HG03432 (cell line): ENCODE results near the gene FBXW4.
A peak's percentile ranks its signal among the peaks of the same experiment; 100 is the strongest.

ENCODE experiments used
- ATAC-seq: cut with Tn5 transposase; IDR thresholded peaks from one replicate; pipeline ENCODE4 v1.9.1; 2021; ENCODE audit warnings: mild to moderate bottlenecking, moderate library complexity; ENCODE audit not compliant: unreplicated experiment

The FBXW4 gene

DNA sequence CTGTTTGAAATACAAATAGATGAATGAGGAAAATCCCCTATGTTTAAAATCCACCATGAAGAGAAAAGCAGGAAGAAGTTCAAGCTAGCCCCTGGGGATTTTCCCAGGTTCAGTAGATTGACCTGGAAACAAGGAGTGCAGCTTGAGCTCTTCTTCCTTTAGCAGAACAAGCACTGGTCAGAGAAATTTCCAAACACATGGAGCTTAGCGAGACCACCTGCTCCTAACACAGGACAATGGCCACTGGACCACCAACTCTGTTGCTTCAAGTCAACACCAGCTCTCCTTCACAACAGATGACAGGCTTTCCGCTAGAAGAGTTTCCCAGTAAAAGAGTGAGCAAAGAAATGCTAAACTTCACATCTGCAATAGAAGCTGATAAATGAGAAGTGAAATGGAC lies 9.4 kb upstream of the FBXW4 start:
- ATAC-seq: no peak

DNA sequence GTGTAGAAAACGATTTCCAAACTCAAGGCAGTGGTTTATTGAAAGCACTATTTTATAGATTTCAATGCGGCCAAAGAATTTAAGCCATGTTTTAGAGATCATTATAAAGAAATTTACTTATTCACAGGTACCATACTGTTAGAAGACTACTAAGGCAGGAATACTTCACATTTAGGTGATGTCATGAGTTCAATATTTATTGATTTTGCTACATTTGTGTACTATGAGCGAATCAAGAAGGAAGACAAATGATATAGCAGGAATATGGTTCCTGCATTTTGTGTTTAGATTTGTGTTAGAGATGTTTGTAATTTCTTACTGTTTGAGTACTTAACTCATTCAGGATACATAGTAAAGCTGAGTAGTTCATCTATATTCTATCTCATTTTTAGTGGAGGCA lies 1.7 kb upstream of the FBXW4 start:
- ATAC-seq: no peak

- no peak for ATAC-seq
These were observed 477 bp upstream of the FBXW4 start for GRCh38 chr10:101695404-101695890.

GRCh38 chr10:101693978-101694673 lies 844 bp downstream of the FBXW4 start:
- ATAC-seq: peak; percentile 79

DNA sequence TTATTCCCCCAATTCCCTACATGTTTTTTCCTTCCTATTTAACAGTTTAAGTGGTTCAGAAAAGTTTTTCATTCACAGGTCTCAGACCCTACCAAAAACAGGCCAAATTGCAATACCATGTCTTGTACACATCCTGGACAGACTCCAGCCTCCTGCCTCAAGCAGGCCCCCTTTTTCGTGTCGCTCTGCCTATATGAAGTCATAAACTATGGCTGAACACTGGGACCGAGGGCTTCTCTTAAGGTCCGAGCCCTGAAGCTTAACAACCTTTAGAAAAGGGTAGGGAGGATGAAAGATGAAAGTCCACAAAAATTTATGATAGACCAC lies 1.4 kb downstream of the FBXW4 start:
- peak; percentile 20 for ATAC-seq

- ATAC-seq: no peak
These were observed 3.9 kb downstream of the FBXW4 start for GRCh38 chr10:101691081-101691480.

DNA sequence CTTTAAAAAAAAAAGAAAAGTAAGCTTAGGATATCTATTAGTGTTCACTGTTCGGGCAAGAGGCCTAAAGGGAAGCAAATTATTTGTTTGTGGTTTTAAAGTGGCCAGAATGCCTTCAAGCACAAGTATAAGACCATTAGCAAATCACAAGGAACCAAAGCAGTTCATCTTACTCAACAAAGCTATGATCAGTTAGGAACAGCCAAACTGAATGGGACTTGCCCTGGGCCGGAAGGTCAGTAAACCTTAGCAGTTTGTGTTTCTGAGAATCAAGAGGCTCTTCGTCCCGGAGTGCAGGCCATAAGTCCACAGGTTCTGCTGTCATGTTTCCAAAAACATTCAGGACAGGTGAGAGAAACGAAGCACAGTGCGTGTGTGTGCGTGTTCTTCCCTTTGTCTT lies 4.5 kb downstream of the FBXW4 start:
- no peak for ATAC-seq

DNA sequence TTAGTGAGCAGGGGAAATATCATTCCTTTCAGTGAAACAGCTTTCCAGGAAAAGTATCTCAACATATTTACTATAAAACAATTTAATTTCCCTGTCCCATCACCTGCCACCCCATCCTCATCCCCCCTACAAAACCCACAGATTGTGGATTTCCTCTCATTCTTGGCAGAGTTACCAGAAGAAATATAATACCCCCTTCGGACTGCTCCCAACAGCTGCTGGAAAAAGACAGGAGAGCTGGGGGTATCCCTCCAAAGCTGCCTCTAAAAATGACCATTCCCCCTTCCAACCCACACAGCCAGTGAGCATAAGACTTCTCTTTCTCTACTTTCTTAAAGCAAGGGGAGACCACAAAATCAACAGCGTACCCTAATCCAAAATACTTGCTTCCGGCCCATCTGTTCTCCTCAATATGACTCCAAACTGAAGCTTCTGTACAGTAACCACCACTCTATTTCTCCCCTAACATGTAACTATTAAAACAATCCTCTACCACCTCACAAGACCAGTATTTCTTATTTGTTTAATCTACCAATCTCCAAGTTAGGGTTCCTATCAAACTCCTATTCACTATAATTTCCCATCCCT lies 7.8 kb downstream of the FBXW4 start:
- no peak for ATAC-seq

GRCh38 chr10:101686133-101686925 lies 8.6 kb downstream of the FBXW4 start:
- ATAC-seq: no peak

- no peak for ATAC-seq
These were observed 10.2 kb downstream of the FBXW4 start for GRCh38 chr10:101684782-101685181.

- no peak for ATAC-seq
These were observed 11.7 kb downstream of the FBXW4 start for GRCh38 chr10:101683276-101683675.

- ATAC-seq: no peak
These were observed 12.7 kb downstream of the FBXW4 start for GRCh38 chr10:101682172-101682825.

DNA sequence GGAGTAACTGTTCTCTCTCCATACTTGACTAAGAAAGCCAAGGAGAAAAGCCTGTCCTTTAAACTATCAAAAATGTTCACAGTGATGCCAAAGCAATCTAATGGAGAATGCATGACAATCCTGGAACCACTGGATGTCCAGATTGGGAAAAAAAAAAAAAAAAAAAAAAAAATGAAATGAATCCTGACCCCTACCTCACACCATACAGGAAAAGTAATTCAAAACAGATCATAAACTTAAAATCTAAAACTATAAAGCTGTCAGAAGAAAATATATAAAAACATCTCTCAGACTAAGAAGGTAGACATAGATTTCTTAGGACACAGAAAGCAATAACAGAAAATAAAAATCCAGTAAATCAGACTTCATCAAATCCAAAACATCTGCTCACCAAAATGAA lies 18.4 kb downstream of the FBXW4 start:
- no peak for ATAC-seq

DNA sequence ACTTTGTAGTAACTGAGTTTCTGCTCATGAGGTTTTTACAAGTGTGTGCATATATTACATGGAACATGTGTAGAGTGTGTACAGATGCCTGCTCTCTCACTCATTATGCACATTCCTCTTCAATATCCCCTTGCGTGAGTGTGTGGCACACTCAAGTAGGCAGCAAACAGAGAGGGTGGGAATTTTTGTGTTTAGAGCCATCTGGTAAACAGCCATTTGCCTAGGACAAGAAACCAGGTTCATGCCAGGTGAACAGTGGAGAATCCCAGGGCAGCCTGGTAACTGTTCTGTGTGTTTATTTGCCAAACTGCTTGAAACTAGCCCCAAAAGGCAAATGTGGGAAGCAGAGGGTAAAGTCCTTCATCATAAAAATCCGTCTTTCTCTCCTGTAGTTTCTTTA lies 19.9 kb downstream of the FBXW4 start:
- ATAC-seq: no peak

GRCh38 chr10:101672536-101672935 lies 22.4 kb downstream of the FBXW4 start:
- ATAC-seq: no peak

- ATAC-seq: peak; percentile 60
These were observed 23.5 kb downstream of the FBXW4 start for GRCh38 chr10:101671453-101671852.

GRCh38 chr10:101670635-101671034 lies 24.3 kb downstream of the FBXW4 start:
- peak; percentile 62 for ATAC-seq

DNA sequence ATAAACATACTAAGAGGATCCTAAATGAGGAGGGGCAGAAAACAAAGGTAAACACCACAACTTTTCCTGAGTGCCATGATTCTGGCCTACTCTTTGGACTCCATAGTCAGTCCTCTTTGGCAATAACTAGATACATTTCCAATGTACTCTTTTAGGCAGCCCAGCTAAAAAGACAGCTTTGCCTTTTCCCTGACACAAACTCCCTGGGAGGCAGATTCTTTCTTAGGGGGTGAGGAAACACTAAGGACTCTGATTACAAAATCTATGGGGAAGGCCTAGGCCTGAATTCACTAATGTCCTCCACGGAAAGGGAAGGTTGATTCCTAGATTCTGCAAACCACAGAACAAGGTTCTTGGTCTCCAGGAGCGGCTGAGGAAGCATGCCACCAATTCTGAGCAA lies 25.8 kb downstream of the FBXW4 start:
- no peak for ATAC-seq

DNA sequence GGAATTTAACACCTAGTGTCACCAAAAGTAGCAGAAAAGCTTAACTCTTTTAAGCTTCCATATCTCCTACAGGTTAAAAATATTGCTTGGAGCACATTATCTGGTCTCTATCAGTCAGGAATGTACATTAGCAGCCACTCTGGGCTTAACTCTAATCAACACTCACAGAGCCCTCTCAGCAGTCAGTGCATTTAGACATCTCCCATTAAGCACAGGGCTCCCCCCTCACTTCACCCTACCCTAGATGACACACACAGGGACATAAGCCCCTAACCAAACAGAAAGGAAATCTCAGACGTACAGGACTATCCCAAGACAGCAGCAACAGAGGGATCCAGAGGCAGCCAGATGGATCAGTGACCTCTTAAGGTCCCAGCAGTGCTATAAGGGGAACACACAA lies 26.4 kb downstream of the FBXW4 start:
- no peak for ATAC-seq

GRCh38 chr10:101666083-101666482 lies 28.9 kb downstream of the FBXW4 start:
- ATAC-seq: no peak

DNA sequence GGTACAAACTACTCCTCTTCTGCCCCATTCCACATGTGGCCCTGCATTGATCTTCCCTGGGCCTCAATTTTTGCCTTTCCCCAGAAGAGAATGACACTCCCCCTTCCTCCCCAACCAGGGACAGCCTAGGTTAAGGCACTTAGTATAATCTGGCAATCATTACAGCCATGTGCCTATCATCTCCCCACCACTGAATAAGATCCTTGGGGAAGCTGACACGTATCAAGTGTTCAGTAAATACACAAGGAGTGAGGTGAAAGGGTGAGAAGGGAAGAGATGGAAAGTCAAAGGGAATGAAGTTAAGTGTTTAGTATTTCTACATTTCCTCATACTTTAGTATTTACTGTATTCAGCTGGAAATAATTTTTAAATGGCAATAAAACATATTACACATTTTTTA lies 31.9 kb downstream of the FBXW4 start:
- no peak for ATAC-seq

- no peak for ATAC-seq
These were observed 34.7 kb downstream of the FBXW4 start for GRCh38 chr10:101660256-101660655.
